ENCODE measurements around the gene PPP4R3B. TPM values are rescaled to one million over a fixed set of nuclear protein-coding genes. Genes with fewer than 3 reads are reported as not detected.
A peak's percentile ranks its signal among the peaks of the same experiment; 100 is the strongest.

PPP4R3B gene
- total and polyA plus RNA-seq, 2 of the 13 experiments (the other 11 are each of a cell fraction or from before 2014, with no cell fraction given): 24.2 to 53.0 TPM

DNA sequence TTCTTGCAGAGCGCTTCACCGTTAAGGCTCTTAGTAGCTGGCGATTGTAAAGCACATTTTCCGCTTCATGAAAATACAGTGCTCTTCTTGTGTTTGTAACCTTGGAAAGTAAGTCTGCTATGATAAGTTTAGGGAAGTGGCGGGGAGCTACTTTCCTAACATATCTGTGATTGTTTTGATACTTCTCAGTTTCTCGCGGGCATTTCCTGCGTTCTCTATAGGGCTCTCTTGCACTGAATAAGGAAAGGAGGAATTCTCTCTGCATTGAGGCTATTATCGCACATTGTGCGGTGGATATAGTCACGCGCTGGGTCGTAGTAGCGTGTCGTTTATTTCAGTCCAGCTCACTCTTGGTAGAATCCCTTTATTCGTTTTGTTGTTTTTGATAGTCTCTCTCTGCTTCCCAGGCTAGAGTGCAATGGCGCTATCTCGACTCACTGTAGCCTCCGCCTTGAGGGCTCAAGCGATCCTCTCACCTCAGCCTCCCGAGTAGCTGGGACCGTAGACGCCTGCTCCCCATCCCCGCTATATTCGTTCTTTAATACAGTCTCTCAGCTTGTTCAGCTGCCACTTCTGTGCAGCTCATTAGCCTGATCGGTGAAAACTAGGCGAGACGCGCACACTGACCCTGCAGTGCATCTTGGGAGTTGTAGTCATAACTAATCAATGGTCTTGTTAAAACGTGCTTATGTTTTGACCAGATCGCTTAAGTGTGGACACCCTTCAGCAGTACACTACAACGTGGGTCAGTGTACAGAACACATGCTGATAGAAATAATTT is 1.0 kb upstream of the PPP4R3B start (continued):
- no peak; the same call in 1 of the 2 replicates for TF ChIP-seq ZMAT3 (CRISPR knock-in tag; conservative IDR thresholded peaks at IDR 0.05)
- TF ChIP-seq, protein P1, sequence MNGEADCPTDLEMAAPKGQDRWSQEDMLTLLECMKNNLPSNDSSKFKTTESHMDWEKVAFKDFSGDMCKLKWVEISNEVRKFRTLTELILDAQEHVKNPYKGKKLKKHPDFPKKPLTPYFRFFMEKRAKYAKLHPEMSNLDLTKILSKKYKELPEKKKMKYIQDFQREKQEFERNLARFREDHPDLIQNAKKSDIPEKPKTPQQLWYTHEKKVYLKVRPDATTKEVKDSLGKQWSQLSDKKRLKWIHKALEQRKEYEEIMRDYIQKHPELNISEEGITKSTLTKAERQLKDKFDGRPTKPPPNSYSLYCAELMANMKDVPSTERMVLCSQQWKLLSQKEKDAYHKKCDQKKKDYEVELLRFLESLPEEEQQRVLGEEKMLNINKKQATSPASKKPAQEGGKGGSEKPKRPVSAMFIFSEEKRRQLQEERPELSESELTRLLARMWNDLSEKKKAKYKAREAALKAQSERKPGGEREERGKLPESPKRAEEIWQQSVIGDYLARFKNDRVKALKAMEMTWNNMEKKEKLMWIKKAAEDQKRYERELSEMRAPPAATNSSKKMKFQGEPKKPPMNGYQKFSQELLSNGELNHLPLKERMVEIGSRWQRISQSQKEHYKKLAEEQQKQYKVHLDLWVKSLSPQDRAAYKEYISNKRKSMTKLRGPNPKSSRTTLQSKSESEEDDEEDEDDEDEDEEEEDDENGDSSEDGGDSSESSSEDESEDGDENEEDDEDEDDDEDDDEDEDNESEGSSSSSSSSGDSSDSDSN (CRISPR knock-in tag; IDR thresholded peaks at IDR 0.05): no peak
- peak; percentile 73 for TF ChIP-seq POLR2AphosphoS5 (IDR thresholded peaks at IDR 0.05; ENCODE audit: low read depth, low read length)
- TF ChIP-seq, protein P2, sequence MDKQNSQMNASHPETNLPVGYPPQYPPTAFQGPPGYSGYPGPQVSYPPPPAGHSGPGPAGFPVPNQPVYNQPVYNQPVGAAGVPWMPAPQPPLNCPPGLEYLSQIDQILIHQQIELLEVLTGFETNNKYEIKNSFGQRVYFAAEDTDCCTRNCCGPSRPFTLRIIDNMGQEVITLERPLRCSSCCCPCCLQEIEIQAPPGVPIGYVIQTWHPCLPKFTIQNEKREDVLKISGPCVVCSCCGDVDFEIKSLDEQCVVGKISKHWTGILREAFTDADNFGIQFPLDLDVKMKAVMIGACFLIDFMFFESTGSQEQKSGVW (CRISPR knock-in tag; IDR thresholded peaks at IDR 0.05; ENCODE audit: borderline replicate concordance): no peak
- no peak for TF ChIP-seq ZNF235 (CRISPR knock-in tag; IDR thresholded peaks at IDR 0.05; ENCODE audit: borderline replicate concordance)
- TF ChIP-seq, protein P3, sequence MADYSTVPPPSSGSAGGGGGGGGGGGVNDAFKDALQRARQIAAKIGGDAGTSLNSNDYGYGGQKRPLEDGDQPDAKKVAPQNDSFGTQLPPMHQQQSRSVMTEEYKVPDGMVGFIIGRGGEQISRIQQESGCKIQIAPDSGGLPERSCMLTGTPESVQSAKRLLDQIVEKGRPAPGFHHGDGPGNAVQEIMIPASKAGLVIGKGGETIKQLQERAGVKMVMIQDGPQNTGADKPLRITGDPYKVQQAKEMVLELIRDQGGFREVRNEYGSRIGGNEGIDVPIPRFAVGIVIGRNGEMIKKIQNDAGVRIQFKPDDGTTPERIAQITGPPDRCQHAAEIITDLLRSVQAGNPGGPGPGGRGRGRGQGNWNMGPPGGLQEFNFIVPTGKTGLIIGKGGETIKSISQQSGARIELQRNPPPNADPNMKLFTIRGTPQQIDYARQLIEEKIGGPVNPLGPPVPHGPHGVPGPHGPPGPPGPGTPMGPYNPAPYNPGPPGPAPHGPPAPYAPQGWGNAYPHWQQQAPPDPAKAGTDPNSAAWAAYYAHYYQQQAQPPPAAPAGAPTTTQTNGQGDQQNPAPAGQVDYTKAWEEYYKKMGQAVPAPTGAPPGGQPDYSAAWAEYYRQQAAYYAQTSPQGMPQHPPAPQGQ (CRISPR knock-in tag; IDR thresholded peaks at IDR 0.05; ENCODE audit: borderline replicate concordance): no peak
- TF ChIP-seq MATR3 (CRISPR knock-in tag; IDR thresholded peaks at IDR 0.05): no peak
- TF ChIP-seq ZNF335 (CRISPR knock-in tag; IDR thresholded peaks at IDR 0.05): peak; percentile 78
- TF ChIP-seq ZFP37 (CRISPR knock-in tag; IDR thresholded peaks at IDR 0.05; ENCODE audit: borderline replicate concordance): no peak
- TF ChIP-seq ELF4 (CRISPR knock-in tag; IDR thresholded peaks at IDR 0.05; ENCODE audit: borderline replicate concordance): no peak
- TF ChIP-seq, protein P4, sequence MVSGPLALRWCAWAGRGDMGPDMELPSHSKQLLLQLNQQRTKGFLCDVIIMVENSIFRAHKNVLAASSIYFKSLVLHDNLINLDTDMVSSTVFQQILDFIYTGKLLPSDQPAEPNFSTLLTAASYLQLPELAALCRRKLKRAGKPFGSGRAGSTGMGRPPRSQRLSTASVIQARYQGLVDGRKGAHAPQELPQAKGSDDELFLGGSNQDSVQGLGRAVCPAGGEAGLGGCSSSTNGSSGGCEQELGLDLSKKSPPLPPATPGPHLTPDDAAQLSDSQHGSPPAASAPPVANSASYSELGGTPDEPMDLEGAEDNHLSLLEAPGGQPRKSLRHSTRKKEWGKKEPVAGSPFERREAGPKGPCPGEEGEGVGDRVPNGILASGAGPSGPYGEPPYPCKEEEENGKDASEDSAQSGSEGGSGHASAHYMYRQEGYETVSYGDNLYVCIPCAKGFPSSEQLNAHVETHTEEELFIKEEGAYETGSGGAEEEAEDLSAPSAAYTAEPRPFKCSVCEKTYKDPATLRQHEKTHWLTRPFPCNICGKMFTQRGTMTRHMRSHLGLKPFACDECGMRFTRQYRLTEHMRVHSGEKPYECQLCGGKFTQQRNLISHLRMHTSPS (CRISPR knock-in tag; IDR thresholded peaks at IDR 0.05; ENCODE audit: low read depth): no peak
- TF ChIP-seq MTA1 (CRISPR knock-in tag; IDR thresholded peaks at IDR 0.05; ENCODE audit: borderline replicate concordance): no peak
- peak; percentile 65; the same call in 1 of the 2 replicates for TF ChIP-seq EEA1 (CRISPR knock-in tag; IDR thresholded peaks at IDR 0.05; ENCODE audit: borderline replicate concordance)
- no peak for TF ChIP-seq JUNB (CRISPR knock-in tag; IDR thresholded peaks at IDR 0.05; ENCODE audit: borderline replicate concordance)
- TF ChIP-seq ZNF350 (CRISPR knock-in tag; IDR thresholded peaks at IDR 0.05; ENCODE audit: borderline replicate concordance, low read depth): no peak
- no peak for TF ChIP-seq ZNF264 (CRISPR knock-in tag; IDR thresholded peaks at IDR 0.05)
- TF ChIP-seq ZMYM4 (CRISPR knock-in tag; IDR thresholded peaks at IDR 0.05): no peak
- no peak for TF ChIP-seq FOXC1 (CRISPR knock-in tag; IDR thresholded peaks at IDR 0.05; ENCODE audit: borderline replicate concordance)
- no peak for TF ChIP-seq HNF4G (IDR thresholded peaks at IDR 0.05; ENCODE audit: borderline replicate concordance, low read depth, low read length)
- TF ChIP-seq HNF4G (CRISPR knock-in tag; IDR thresholded peaks at IDR 0.05; ENCODE audit: borderline replicate concordance, low read depth): no peak
- no peak for TF ChIP-seq NFE2L2 (IDR thresholded peaks at IDR 0.05; ENCODE audit: low read length)
- no peak; the same call in 1 of the 2 replicates for TF ChIP-seq ZNF543 (CRISPR knock-in tag; IDR thresholded peaks at IDR 0.05)
- TF ChIP-seq ZNF451 (CRISPR knock-in tag; IDR thresholded peaks at IDR 0.05): no peak
- peak; percentile 41; the same call in 1 of the 2 replicates for TF ChIP-seq MIER3 (CRISPR knock-in tag; IDR thresholded peaks at IDR 0.05; ENCODE audit: borderline replicate concordance)
